NT2/D1 (cell line): ENCODE results near the gene NEK2.

Experiments
- SUZ12 ChIP-seq: IDR thresholded peaks from 2 replicates; pipeline ENCODE4 v1.6.1; 2011; ENCODE audit not compliant: insufficient read length, insufficient read depth; ENCODE audit errors: extremely low read depth
- YY1 ChIP-seq: IDR thresholded peaks from 2 replicates; pipeline ENCODE4 v1.6.1; 2011; ENCODE audit not compliant: insufficient read length, insufficient read depth
- ZNF274 ChIP-seq: IDR thresholded peaks from 2 replicates; pipeline ENCODE4 v1.6.1; 2011; ENCODE audit warnings: mild to moderate bottlenecking, low read depth, low read length

GRCh38 chr1:211625040-211625439, 50.4 kb downstream of the NEK2 start:
- TF ChIP-seq ZNF274 = no peak
- no peak for TF ChIP-seq YY1
- TF ChIP-seq SUZ12 = no peak
